ENCODE data around the gene AQP4.
A peak's percentile ranks its signal among the peaks of the same experiment; 100 is the strongest.

Gene AQP4

GRCh38 chr18:26865557-26865956 lies at the start of gene AQP4:
Gene AQP4 (minus strand): TSS chr18:26865707. CDS start chr18:26865689, 18 bp downstream.
- Mint-ChIP-seq H3K27ac (no peak within 1 kb of the TSS), H3K27me3 (ENCODE audit: low read depth, poor library complexity) (peaks cover 46% of the 10 kb centered on the region), H3K4me1 (peaks cover 72% of the 10 kb centered on the region), H3K4me3 (no peak within 1 kb of the TSS), H3K9me3 (no peaks in the 10 kb centered on the region), H3K36me3 (ENCODE audit: low read depth) (no peaks in the 10 kb centered on the region)
- TF ChIP-seq CTCF (IDR thresholded peaks at IDR 0.05) = no peak
- peak; percentile 43 for DNase-seq

GRCh38 chr18:26911840-26912239 lies 46.3 kb upstream of the AQP4 start:
- Mint-ChIP-seq H3K27me3 (ENCODE audit: low read depth, poor library complexity) (peaks cover 4% of the 10 kb centered on the region), H3K36me3 (ENCODE audit: low read depth) (no peaks in the 10 kb centered on the region), H3K4me3 (no peak overlapping the region), H3K9me3 (peaks cover 3% of the 10 kb centered on the region), H3K4me1 (peaks cover 28% of the 10 kb centered on the region), H3K27ac (no peak overlapping the region)
- DNase-seq = peak; percentile 24
- no peak for TF ChIP-seq CTCF (IDR thresholded peaks at IDR 0.05)

GRCh38 chr18:26909599-26910290 lies 44.2 kb upstream of the AQP4 start:
- Mint-ChIP-seq H3K36me3 (ENCODE audit: low read depth) (no peaks in the 10 kb centered on the region), H3K4me3 (no peak overlapping the region), H3K9me3 (peaks cover 6% of the 10 kb centered on the region), H3K4me1 (peaks cover 28% of the 10 kb centered on the region), H3K27me3 (ENCODE audit: low read depth, poor library complexity) (peaks cover 4% of the 10 kb centered on the region), H3K27ac (peak overlapping the region; percentile 30)
- no peak for DNase-seq
- TF ChIP-seq CTCF (IDR thresholded peaks at IDR 0.05) = no peak

GRCh38 chr18:26908906-26909305 lies 43.4 kb upstream of the AQP4 start:
- peaks cover 4% of the 10 kb centered on the region for H3K27me3 Mint-ChIP-seq (ENCODE audit: low read depth, poor library complexity)
- no peak overlapping the region for H3K27ac Mint-ChIP-seq
- TF ChIP-seq CTCF (IDR thresholded peaks at IDR 0.05) = no peak
- peaks cover 28% of the 10 kb centered on the region for H3K4me1 Mint-ChIP-seq
- peaks cover 5% of the 10 kb centered on the region for H3K36me3 Mint-ChIP-seq (ENCODE audit: low read depth)
- no peak for DNase-seq
- H3K4me3 Mint-ChIP-seq = no peak overlapping the region
- H3K9me3 Mint-ChIP-seq = peaks cover 14% of the 10 kb centered on the region

- Mint-ChIP-seq H3K27me3 (ENCODE audit: low read depth, poor library complexity) (peaks cover 3% of the 10 kb centered on the region), H3K4me3 (no peak overlapping the region), H3K9me3 (peaks cover 31% of the 10 kb centered on the region), H3K27ac (no peak overlapping the region), H3K4me1 (no peaks in the 10 kb centered on the region), H3K36me3 (ENCODE audit: low read depth) (peaks cover 5% of the 10 kb centered on the region)
- no peak for DNase-seq
- TF ChIP-seq CTCF (IDR thresholded peaks at IDR 0.05) = no peak
These were observed 36.8 kb upstream of the AQP4 start for GRCh38 chr18:26902291-26902690.

GRCh38 chr18:26901020-26901419 lies 35.5 kb upstream of the AQP4 start:
- Mint-ChIP-seq H3K4me3 (no peak overlapping the region), H3K27ac (no peak overlapping the region), H3K36me3 (ENCODE audit: low read depth) (peaks cover 5% of the 10 kb centered on the region), H3K9me3 (peaks cover 25% of the 10 kb centered on the region), H3K27me3 (ENCODE audit: low read depth, poor library complexity) (peaks cover 3% of the 10 kb centered on the region), H3K4me1 (no peaks in the 10 kb centered on the region)
- TF ChIP-seq CTCF (IDR thresholded peaks at IDR 0.05) = no peak
- DNase-seq = no peak

Data from nephron progenitor cell (in vitro differentiated cells).